HG03196 (cell line): ENCODE results near the gene VAPA.

Source experiments
- ATAC-seq: cut with Tn5 transposase; IDR thresholded peaks from one replicate; pipeline ENCODE4 v1.9.1; 2021; ENCODE audit not compliant: unreplicated experiment

The VAPA gene

GRCh38 chr18:9996094-9996493 lies 82.3 kb downstream of the VAPA start:
- ATAC-seq, result no peak

GRCh38 chr18:9997711-9998110 lies 83.9 kb downstream of the VAPA start:
- no peak for ATAC-seq

- ATAC-seq, result no peak
Observed at GRCh38 chr18:9998330-9998729, 84.5 kb downstream of the VAPA start.

GRCh38 chr18:10002280-10002679 lies 88.5 kb downstream of the VAPA start:
- ATAC-seq, result no peak

- ATAC-seq, result no peak
Observed at GRCh38 chr18:10003281-10003680, 89.5 kb downstream of the VAPA start.

- ATAC-seq, result no peak
Observed at GRCh38 chr18:10003866-10004265, 90.0 kb downstream of the VAPA start.

- no peak for ATAC-seq
Observed at GRCh38 chr18:10006311-10006893, 92.6 kb downstream of the VAPA start.

GRCh38 chr18:10008006-10008647 lies 94.3 kb downstream of the VAPA start:
- no peak for ATAC-seq
